NOMO-1 treated with DMSO at 0.1 percent for 48 hours (cell line): ENCODE measurements around the gene BLM.
"Not testable (repeated sequence)": the region's sequence is repeated elsewhere in the genome, so short reads cannot be mapped to it uniquely, and the experiment has no call there.

Experiments
- DNase-seq: peaks from one replicate; lab custom pipeline; 2025; ENCODE audit not compliant: unreplicated experiment; lab: John Stamatoyannopoulos, UW

BLM gene

DNA sequence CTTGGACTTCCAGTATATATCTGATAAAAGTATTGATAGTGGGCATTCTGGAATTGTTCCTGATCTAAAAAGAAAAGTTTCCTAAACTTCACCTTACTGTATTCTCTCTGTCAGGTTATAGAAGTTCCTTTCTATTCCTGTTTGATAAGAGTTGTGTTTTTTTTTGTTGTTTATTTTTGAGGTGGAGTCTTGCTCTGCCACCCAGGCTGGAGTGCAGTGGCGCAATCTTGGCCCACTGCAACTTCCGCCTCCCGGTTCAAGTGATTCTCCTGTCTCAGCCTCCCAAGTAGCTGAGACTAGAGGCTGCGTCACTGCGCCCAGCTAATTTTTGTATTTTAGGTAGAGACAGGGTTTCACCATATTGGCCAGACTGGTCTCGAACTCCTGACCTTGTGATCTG is 13.1 kb downstream of the BLM start:
- DNase-seq, result no peak

DNA sequence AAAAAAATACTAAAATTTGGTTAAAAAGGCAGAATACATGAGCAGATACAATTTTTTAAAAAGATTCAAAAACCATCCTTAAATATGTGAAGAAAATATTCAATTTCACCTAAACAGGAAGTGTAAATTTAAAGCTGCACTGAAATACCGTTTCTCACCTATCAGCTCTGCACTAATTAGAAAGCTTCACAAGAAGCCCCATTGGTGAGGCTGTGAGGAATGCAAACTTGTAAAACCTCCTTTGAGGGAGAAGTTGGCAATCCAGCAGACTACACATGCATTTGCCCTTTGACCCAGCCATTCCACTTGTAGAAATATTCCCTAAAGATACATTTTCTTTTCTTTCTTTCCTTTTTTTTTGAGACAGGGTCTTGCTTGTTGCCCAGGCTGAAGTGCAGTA is 18.8 kb downstream of the BLM start:
- DNase-seq, result no peak

DNA sequence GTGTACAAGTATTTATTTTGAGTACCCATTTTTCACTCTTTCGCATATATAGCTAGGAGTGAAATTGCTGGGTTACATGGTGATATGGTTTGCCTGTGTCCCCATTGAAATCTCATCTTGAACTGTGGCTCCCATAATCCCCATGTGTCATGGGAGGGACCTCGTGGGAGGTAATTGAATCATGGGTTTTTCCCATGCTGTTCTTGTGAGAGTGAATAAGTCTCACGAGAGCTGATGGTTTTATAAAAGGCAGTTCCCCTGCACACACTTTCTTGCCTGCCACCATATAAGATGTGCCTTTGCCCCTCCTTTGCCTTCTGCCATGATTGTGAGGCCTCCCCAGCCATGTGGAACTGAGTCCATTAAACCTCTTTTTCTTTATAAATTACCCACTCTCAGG is 23.4 kb downstream of the BLM start:
- not testable (repeated sequence) for DNase-seq

DNA sequence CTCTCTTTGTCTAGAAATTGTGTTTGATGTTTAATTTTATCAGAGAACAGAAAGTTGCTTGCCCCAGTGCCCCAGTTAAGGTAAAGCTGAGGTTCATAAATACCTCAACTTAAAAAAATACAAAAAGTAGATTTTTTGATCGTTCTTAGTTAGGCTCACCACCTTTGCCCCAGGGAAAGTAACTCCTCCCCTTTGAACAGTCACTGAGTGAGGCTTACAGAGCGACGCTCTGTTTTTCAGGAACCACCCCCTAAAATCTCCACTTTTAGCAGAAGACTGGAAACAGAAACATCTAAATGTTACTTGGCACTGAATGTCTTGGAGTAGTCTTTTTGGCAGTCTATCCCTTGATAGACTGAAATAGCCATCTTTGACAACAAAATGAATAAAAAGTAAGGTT is 24.9 kb downstream of the BLM start:
- peak; percentile 39 for DNase-seq

DNA sequence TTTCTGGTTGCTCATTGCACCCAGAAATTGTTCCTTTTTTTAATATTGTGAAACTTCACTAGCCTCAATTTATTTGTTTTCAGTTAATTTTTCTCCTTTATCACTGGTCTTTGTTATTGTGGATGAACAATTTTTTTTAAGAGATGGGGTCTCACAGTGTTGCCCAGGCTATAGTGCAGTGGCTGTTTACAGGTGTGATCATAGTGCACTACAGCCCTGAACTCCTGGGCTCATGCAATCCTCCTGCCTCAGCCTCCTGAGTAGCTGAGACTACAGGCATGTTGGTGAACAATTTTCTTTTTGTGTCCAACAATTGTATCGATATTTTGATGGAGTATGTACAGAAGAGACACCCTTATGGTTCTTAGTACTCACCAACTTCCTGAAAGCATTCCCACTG is 26.3 kb downstream of the BLM start:
- DNase-seq, result no peak

DNA sequence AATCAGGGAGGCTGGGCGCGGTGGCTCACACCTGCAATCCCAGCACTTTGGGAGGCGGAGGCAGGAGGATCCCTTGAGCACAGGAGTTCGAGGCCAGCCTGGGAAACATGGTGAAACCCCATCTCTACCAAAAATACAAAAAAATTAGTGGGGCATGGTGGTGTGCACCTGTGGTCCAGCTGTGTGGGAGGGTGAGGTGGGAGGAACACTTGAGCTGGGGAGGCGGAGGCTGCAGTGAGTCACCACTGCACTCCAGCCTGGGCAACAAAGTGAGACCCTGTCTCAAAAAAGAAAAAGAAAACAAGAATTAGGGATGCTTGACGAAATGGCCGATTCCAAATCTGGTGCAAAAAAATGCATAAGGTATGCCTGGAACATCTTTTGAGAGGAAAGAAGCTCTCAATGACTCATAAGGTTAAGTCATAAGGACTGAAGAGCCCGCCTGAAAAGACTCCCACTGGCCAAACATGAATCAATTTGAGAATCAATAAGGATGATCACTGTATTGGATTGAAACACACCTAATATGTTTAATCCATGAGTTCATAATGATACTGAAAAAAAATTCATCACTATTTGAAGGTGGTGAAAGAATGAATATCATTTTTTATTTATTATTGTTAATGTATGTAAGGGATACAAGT is 27.7 kb downstream of the BLM start:
- no peak for DNase-seq

DNA sequence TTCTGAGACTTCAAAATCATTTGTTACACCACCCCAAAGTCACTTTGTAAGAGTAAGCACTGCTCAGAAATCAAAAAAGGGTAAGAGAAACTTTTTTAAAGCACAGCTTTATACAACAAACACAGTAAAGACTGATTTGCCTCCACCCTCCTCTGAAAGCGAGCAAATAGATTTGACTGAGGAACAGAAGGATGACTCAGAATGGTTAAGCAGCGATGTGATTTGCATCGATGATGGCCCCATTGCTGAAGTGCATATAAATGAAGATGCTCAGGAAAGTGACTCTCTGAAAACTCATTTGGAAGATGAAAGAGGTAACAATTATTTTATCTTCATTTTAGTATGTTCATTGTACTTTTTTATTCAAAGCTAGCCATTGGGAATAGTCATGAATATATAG is 32.6 kb downstream of the BLM start:
- DNase-seq, result peak; percentile 25

DNA sequence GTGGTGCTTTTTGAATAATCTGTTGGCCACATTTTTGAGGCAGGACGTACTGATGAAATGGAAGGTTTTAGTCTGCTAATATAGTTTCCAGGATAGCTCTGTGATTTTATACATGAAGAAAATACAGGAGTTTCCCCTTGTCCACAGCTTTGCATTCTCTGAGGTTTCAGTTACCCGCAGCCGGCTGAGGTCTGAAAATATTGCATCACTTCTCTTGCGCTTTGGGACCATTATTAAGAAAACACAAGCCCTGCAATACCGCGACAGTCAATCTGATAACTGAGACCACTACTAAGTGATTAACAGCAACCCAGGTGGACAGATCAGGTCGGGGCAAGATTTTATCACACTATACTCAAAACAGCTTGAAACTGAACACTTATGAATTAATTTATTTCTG is 33.0 kb downstream of the BLM start:
- peak; percentile 83 for DNase-seq

DNA sequence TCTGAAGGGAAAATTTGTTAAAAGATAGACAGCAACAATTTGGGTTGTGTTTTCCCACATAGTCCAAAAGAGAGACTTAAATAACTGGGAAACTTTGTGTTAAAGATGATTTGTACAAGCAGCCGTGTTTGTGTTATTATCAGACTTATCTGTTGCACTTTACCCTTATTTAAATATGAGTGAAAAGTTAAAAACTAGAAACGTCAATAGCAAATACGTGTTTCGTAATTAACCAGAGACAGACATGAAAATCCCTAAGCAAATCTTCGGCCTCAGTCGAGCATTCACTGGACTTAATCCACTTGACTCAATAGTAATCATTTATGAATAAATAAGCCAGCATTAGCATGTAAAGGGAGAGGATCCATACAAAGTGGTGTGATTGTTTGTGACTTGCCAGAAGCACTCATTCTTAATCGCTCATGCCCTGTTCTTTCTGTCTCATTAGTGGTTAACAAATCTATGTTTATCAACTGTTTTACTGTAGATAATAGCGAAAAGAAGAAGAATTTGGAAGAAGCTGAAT is 34.2 kb downstream of the BLM start:
- DNase-seq, result no peak

- no peak for DNase-seq
Observed at GRCh38 chr15:90756916-90757315, 39.8 kb downstream of the BLM start.

- no peak for DNase-seq
Observed at GRCh38 chr15:90757461-90757860, 40.3 kb downstream of the BLM start.

DNA sequence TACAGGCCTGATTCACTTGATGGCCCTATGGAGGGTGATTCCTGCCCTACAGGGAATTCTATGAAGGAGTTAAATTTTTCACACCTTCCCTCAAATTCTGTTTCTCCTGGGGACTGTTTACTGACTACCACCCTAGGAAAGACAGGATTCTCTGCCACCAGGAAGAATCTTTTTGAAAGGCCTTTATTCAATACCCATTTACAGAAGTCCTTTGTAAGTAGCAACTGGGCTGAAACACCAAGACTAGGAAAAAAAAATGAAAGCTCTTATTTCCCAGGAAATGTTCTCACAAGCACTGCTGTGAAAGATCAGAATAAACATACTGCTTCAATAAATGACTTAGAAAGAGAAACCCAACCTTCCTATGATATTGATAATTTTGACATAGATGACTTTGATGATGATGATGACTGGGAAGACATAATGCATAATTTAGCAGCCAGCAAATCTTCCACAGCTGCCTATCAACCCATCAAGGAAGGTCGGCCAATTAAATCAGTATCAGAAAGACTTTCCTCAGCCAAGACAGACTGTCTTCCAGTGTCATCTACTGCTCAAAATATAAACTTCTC is 43.6 kb downstream of the BLM start:
- no peak for DNase-seq

DNA sequence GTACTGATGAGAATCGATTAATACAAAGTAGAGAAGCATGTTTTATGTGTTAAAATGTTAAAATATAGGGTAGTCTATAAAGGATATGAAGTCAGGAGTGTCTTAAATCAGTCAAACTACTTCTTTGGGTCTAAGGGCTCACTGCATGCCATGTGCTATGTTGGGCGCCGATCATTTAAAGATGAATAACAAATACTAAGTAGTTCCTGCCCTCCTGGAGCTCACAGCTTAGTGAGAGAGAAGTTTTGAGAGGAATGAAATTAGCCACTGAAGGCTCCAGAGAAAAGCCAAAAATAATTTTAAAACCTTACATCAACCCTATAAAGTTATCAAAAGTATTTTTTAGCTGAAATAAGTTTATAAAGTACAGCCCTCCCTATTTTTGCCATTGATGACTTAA is 44.5 kb downstream of the BLM start:
- no peak for DNase-seq

DNA sequence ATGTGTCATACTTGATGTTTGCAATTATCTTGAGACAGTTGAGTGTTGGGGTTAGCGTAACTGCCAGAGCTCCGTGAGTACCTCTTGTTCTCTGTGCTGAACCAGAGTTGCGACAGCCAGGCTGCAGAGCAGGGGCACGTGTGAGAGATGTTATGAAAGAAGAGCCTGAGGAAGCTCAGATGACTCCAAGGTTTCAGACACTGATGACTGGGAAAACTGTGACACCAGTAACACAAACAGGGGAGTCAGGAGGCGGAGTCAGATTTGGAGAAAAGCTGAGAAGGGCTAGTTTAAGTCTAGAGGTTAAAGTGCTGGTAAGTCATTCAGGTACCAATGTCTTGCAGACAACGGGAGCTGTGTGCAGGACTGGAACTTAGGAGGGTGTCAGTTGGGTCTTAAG is 45.0 kb downstream of the BLM start:
- peak; percentile 99 for DNase-seq

DNA sequence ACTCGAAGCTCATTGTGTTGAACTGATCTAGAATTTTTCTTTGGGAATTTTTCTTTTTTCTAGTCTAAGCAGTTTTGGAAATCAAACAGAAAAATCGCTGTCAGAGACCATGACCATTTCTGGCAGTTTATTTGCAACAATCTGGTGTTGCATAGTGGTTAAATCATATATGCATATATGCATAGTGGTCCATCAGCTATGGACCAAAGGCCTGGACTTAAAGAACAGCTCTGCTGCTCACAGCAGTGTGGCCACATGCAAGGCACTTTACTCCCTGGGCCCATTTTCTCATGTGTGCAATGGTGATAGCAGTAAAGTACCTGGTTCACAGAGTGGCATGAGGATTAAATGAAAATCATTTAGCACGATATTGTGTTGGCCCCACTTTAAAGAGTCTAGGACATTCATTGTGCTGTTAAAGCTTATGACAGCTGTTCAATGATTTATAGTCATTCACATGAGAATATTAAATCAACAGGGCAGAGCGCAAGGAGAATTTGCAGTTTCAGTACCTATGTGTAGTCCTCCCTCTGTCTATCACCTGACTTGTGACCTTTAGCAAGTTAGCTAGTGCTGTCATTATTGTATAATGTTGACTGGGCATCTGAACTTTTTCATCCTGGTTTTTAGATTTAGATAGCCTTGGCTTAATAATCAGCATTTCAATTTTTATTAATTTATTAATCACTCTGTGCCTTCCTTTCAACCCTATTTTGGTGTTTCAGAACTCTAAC is 46.4 kb downstream of the BLM start:
- DNase-seq, result no peak

- no peak for DNase-seq
Observed at GRCh38 chr15:90765531-90765930, 48.4 kb downstream of the BLM start.

- DNase-seq, result no peak
Observed at GRCh38 chr15:90765966-90766365, 48.8 kb downstream of the BLM start.

DNA sequence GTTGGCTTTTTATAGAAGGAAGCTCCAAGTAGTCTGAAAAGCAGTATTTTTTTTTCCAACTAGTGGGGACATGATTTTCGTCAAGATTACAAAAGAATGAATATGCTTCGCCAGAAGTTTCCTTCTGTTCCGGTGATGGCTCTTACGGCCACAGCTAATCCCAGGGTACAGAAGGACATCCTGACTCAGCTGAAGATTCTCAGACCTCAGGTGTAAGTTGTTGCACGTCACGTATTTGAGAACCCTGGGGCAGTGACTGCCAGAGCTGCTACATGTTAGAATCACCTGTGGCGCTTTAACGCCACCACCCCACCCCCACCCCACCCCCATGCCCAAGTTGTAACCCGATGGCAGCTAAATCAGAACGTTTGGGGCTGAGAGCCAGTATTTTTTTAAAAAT is 52.2 kb downstream of the BLM start:
- no peak for DNase-seq

DNA sequence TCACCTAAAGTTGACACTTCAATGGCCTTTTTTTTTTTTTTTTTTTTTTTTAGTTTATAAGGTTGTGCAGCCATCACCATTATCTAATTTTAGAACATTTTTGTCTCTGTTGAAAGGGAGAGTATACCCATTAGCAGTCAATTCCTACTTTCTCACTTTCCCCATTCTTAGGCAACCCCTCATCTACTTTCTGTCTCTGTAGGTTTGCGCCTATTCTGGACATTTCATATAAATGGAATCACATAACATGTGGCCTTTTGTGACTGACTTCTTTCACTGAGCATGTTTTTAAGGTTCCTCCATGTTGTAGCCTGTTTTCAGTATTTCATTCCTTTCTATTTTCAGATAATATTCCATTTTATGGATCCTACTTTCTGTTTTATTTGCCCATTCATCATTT is 56.3 kb downstream of the BLM start:
- DNase-seq, result no peak

GRCh38 chr15:90774731-90775514 is 57.8 kb downstream of the BLM start:
- DNase-seq, result no peak

DNA sequence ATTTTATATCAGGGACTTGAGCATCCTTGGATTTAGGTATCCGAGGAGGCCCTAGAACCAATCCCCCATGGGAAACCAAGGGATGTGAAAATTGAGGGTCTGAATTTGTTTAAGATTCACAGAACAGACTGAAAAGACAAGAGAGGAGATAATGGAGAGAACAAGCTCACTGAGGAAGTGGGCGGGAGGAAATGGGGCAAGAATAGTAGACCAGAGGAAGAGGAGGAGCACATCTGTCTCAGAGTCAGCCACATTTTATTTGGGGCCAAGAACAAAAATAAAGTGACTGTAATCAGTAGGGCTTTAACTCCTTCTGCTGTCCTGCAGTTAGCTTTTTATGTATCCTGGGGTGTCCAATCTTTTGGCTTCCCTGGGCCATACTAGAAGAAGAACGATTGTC is 63.8 kb downstream of the BLM start:
- DNase-seq, result peak; percentile 72

DNA sequence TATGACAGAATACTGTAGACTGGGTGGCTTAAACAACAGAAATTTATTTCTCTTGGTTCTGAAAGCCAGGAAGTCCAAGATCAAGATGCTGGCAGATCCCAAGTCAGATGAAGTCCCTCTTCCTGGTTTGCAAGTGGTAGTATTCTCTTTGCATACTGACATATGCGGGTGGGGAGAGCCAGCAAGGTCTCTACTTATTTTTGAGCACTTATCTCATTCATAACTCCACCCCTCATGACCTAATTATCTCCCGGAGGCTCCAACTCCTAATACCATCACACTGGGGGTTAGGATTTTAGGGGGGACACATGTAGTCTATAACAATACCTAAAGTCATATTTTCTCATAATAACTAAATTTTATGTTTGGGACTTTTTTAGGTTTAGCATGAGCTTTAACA is 65.3 kb downstream of the BLM start:
- DNase-seq, result no peak
